ENCODE measurements around the gene APAF1.

- TF ChIP-seq TAF1 (IDR thresholded peaks at IDR 0.05; ENCODE audit: borderline replicate concordance, low read depth, low read length): no peak
- no peak for TF ChIP-seq CTCF (IDR thresholded peaks at IDR 0.05 in 2 of 3, conservative IDR thresholded peaks at IDR 0.05 in 1 of 3; ENCODE audit: control insufficient read depth in 2 of 3, extremely low read depth in 1 of 3, insufficient read depth in 1 of 3, low read depth in 3 of 3, low read length in 3 of 3)
- no peak for TF ChIP-seq ZNF384 (IDR thresholded peaks at IDR 0.05; ENCODE audit: borderline replicate concordance, low read depth, low read length)
- TF ChIP-seq CBX3 (IDR thresholded peaks at IDR 0.05; ENCODE audit: borderline replicate concordance, low read depth): no peak
- no peak for TF ChIP-seq CREM (IDR thresholded peaks at IDR 0.05; ENCODE audit: low read depth)
- no peak for TF ChIP-seq POLR2A (IDR thresholded peaks at IDR 0.05; ENCODE audit: low read depth, low read length)
- no peak for TF ChIP-seq MXI1 (IDR thresholded peaks at IDR 0.05; ENCODE audit: low read depth, low read length)
- no peak for TF ChIP-seq EZH2 (IDR thresholded peaks at IDR 0.05; ENCODE audit: borderline replicate concordance, control insufficient read depth, low read depth, low read length)
- no peak for TF ChIP-seq EGR1 (IDR thresholded peaks at IDR 0.05; ENCODE audit: borderline replicate concordance in 1 of 2, low read depth in 2 of 2, low read length in 2 of 2)
Observed at GRCh38 chr12:98669751-98670150, 24.7 kb downstream of the APAF1 start.
